GM13977 (cell line): Measurements from ENCODE around the gene ERMN.

Experiments used
- DNase-seq: peaks from one replicate; pipeline ENCODE4 v3.0.0; 2012; ENCODE audit warnings: low spot score
- in situ Hi-C: fragments of 300-500 bp; cut with MboI; formaldehyde crosslinking; loops from one replicate; pipeline ENCODE4 v1.12.0; 2022; ENCODE audit warnings: low sequenced_read_pairs, low pct_unique_long_range_greater_than_20kb, mixed read lengths, inconsistent platforms; ENCODE audit not compliant: unreplicated experiment
- TF ChIP-seq, protein P1 (sequence below): IDR thresholded peaks from 2 replicates; pipeline ENCODE4 v1.5.1; 2012; ENCODE audit warnings: mild to moderate bottlenecking, control low read depth; ENCODE audit not compliant: insufficient read depth; ENCODE audit errors: extremely low read depth, missing control alignments

The ERMN gene

DNA sequence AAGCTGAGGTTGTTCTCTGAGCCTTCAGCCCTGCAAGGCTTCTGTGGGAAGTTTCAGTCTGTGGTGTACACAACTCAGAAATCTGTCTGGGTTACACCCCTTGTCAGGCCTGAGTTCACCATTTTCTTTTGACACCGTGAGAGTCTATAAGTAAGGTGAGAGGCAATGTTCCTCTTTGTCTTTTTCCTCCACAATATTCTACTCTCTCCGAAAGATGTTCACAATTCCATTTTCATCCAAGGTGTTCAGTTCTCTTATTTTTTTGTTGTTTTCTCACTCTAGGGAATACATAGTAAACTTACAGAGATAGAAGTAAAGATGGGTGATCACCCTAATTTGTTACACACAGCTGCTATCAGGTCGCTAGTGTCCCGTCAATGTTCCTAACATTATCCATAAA is 3.2 kb downstream of the ERMN start:
- no peak for DNase-seq
- TF ChIP-seq, protein P1, sequence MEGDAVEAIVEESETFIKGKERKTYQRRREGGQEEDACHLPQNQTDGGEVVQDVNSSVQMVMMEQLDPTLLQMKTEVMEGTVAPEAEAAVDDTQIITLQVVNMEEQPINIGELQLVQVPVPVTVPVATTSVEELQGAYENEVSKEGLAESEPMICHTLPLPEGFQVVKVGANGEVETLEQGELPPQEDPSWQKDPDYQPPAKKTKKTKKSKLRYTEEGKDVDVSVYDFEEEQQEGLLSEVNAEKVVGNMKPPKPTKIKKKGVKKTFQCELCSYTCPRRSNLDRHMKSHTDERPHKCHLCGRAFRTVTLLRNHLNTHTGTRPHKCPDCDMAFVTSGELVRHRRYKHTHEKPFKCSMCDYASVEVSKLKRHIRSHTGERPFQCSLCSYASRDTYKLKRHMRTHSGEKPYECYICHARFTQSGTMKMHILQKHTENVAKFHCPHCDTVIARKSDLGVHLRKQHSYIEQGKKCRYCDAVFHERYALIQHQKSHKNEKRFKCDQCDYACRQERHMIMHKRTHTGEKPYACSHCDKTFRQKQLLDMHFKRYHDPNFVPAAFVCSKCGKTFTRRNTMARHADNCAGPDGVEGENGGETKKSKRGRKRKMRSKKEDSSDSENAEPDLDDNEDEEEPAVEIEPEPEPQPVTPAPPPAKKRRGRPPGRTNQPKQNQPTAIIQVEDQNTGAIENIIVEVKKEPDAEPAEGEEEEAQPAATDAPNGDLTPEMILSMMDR, result no peak
- in situ Hi-C loops, result loop anchor here (25.0 kb wide), 1 partner anchor 440 kb away; no protein-coding TSS in a partner anchor

DNA sequence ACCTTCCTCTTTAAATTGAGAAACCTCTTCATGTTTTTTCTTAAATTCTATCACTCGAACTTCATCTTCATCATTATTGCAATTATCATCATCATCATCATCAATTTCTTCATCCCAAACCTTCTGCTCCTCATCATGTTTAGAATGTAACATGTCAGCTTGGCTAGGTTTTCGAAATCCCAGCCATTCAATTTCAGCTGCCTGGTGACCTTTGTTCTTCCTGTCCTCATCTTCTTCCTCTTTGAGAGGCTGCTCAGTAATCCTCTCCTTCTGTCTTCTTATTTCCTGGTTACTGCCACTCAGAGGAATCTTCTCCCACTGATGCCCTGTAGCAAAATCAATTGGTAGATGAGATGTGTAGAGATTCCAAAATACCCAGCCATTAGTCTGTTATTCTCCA is 4.2 kb downstream of the ERMN start:
- TF ChIP-seq, protein P1, result no peak
- no peak for DNase-seq
- in situ Hi-C loops, result loop anchor here (25.0 kb wide), 1 partner anchor 441 kb away; no protein-coding TSS in a partner anchor

DNA sequence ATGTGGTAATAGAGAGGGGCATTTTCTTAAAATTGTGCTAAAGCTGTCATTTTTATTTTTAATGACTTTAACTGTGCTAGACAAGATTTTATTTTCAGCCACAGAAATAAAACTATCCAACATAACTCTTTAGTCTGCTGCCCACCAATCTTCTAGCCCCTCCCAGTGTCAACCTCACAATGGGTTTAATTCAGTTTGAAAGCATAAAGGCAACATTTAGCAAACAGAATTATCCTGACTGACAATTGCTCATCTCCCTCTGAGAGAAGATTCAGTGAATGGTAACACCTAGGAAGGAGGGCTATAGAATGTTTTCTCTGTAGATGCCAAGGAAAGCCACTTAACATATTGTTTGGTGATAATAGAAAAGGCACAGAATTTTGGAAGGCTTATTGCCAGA is 5.2 kb downstream of the ERMN start:
- TF ChIP-seq, protein P1, result no peak
- in situ Hi-C loops, result loop anchor here (25.0 kb wide), 1 partner anchor 442 kb away; no protein-coding TSS in a partner anchor
- DNase-seq, result no peak

DNA sequence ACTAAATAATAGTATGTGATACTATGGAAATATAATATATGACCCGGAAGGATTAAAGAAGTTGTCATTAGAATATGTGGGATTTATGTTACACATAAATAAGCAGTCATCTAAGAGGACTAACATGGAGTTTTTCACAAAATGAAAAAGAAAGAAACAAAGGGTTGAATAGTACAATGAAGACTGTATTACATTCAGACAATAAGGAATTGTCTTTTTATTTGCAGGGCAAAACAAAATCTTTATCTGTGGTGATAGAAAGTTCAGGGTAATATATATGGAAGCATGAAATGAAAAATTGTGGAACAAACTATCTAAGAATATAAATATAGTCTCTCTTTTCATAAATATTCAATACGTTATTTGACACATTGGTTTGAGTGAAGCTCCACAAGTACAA is 5.8 kb downstream of the ERMN start:
- TF ChIP-seq, protein P1, result no peak
- DNase-seq, result no peak
- in situ Hi-C loops, result loop anchor here (25.0 kb wide), 1 partner anchor 443 kb away; no protein-coding TSS in a partner anchor

GRCh38 chr2:157318884-157319283 is 6.7 kb downstream of the ERMN start:
- TF ChIP-seq, protein P1, result no peak
- no peak for DNase-seq
- in situ Hi-C loops, result loop anchor here (25.0 kb wide), 1 partner anchor 443 kb away; no protein-coding TSS in a partner anchor

DNA sequence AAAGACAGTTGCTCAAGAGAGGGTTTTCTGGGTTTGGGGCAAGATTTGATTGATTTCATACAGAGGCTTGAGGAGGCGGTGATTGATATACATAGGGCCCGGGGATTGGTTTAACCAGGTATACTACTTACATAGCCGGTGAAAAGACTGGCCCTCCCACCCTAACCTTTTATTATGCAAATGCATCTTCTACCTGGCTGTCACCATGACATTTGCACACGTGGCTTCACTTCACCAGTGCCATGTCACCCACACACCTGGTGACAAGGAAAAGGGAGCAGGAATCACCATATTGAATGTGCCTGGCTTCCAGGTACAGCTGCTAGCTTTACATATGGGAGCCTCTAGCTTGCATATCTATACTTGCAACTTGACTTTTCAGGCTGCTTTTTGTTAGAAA is 9.7 kb downstream of the ERMN start:
- no peak for DNase-seq
- in situ Hi-C loops, result loop anchor here (25.0 kb wide), 1 partner anchor 446 kb away; no protein-coding TSS in a partner anchor
- TF ChIP-seq, protein P1, result no peak
